ENCODE measurements around the gene HSPG2. TPM values are rescaled to one million over a fixed set of nuclear protein-coding genes. Genes with fewer than 3 reads are reported as not detected.

Gene HSPG2
- total and polyA plus RNA-seq, 10 of the 15 experiments (the other 5 are each of a cell fraction or from before 2014, with no cell fraction given) = 0.30 to 3.4 (median 0.73) TPM; not detected in 2

- Histone ChIP-seq H2AFZ (ENCODE audit: control insufficient read depth, low read depth, low read length) (no peak overlapping the region), H3K9ac (ENCODE audit: control insufficient read depth, insufficient read depth, low read length) (no peak overlapping the region), H3K79me2 (ENCODE audit: control insufficient read depth, insufficient read depth, low read length) (no peaks in the 10 kb centered on the region), H3K36me3 (ENCODE audit: control insufficient read depth in 2 of 2, insufficient read depth in 2 of 2, low read length in 1 of 2) (no peaks in the 10 kb centered on the region), H3K4me2 (ENCODE audit: control insufficient read depth, insufficient read depth) (no peak overlapping the region), H3K4me3 (no peak overlapping the region), H4K20me1 (ENCODE audit: control insufficient read depth, insufficient read depth) (no peaks in the 10 kb centered on the region), H3K4me1 (ENCODE audit: control insufficient read depth, insufficient read depth, low read length) (no peaks in the 10 kb centered on the region), H3K9me3 (replicated peaks; ENCODE audit: control insufficient read depth, insufficient read depth, low read length) (no peaks in the 10 kb centered on the region), H3K27me3 (replicated peaks in 1 of 2; ENCODE audit: control insufficient read depth in 2 of 2, insufficient read depth in 2 of 2, low read length in 1 of 2) (no peaks in the 10 kb centered on the region), H3K27ac (ENCODE audit: control insufficient read depth, insufficient read depth) (no peak overlapping the region)
- TF ChIP-seq KLF5 (IDR thresholded peaks at IDR 0.05; ENCODE audit: partially characterized antibody) = no peak
- no peak for TF ChIP-seq ZBED1 (IDR thresholded peaks at IDR 0.05; ENCODE audit: borderline replicate concordance)
- TF ChIP-seq BRCA1 (IDR thresholded peaks at IDR 0.05; ENCODE audit: low read depth, low read length) = no peak
- no peak for TF ChIP-seq SREBF2 (IDR thresholded peaks at IDR 0.05; ENCODE audit: low read length)
- no peak for TF ChIP-seq CREM (IDR thresholded peaks at IDR 0.05; ENCODE audit: low read depth)
- no peak for TF ChIP-seq E2F8 (IDR thresholded peaks at IDR 0.05; ENCODE audit: low read depth, partially characterized antibody)
- TF ChIP-seq ZNF207 (IDR thresholded peaks at IDR 0.05; ENCODE audit: borderline replicate concordance) = no peak
- no peak for TF ChIP-seq GABPA (IDR thresholded peaks at IDR 0.05; ENCODE audit: low read depth)
- 77% methylated on average over 19 of the region's 25 CpGs for WGBS (ENCODE audit: insufficient coverage, insufficient replicate concordance, low lambda C conversion rate, missing lambda C conversion rate)
- CTCF ChIA-PET = no interaction called here
- SMC1A ChIA-PET (ENCODE audit: uncharacterized antibody, unreplicated experiment) = no interaction called here
- RAD21 ChIA-PET (ENCODE audit: unreplicated experiment) = interaction anchor here (0.6 kb wide), 1 partner anchor 159 kb away, joined by 3 read pairs; no protein-coding TSS in a partner anchor
- intact Hi-C loops (cut with micrococcal nuclease; ENCODE audit: unreplicated experiment) = no loop called here
- ATAC-seq (no peak), FAIRE-seq (no peak), DNase-seq (ENCODE audit: low read depth, low spot score) (no peak)
- BruUV-seq (replicated peaks) = no TSS peak
- in situ Hi-C loops (cut with MboI) = no loop called here
- POLR2A ChIA-PET = interaction anchor here (0.6 kb wide), 1 partner anchor 380 kb away, joined by 11 read pairs; no protein-coding TSS in a partner anchor
These were observed 58.9 kb downstream of the HSPG2 start for GRCh38 chr1:21878009-21878773.

Data from GM12878 (cell line).